GM23248 (cell line): ENCODE results near the gene SP3.

Experiments used
- EZH2 ChIP-seq: fragments of 200-600 bp; sonication (generic); IDR thresholded peaks from 2 replicates; pipeline ENCODE4 v1.6.1; 2018; ENCODE audit warnings: antibody characterized with exemption, mild to moderate bottlenecking; ENCODE audit not compliant: insufficient read depth, poor library complexity, severe bottlenecking
- EZH2phosphoT487 ChIP-seq: fragments of 200-600 bp; sonication (generic); IDR thresholded peaks from 2 replicates; pipeline ENCODE4 v1.6.1; 2018; ENCODE audit warnings: antibody characterized with exemption, moderate library complexity, mild to moderate bottlenecking, low read depth; ENCODE audit not compliant: insufficient read depth

DNA sequence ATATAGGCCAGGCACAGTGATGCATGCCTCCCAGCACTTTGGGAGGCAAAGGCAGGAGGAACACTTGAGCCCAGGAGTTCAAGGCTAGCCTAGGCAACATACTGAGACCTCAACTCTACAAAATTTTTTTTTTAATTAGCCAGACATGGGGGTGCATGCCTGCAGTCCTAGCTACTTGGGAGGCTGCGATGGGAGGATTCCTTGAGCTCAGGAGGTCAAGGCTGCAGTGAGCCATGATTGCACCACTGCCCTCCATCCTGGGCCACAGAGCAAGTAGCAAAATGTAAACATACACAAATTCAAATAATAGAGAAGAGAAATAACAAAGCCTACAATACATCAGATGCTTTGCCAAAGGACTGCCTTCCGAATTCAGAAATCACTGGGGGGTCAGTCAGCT lies 7.0 kb upstream of the SP3 start:
- no peak for TF ChIP-seq EZH2
- no peak for TF ChIP-seq EZH2phosphoT487
